ENCODE data around the gene EID1. TPM values are rescaled to one million over a fixed set of nuclear protein-coding genes. Genes with fewer than 3 reads are reported as not detected.

The EID1 gene
- total RNA-seq, 4 donors from 2014 or later, result 57.6 to 88.6 (median 84.7) TPM

- TF ChIP-seq EP300 (IDR thresholded peaks at IDR 0.05) (no peak), POLR2A (IDR thresholded peaks at IDR 0.05) (no peak), POLR2AphosphoS5 (IDR thresholded peaks at IDR 0.05) (no peak)
- TF ChIP-seq, protein P1, sequence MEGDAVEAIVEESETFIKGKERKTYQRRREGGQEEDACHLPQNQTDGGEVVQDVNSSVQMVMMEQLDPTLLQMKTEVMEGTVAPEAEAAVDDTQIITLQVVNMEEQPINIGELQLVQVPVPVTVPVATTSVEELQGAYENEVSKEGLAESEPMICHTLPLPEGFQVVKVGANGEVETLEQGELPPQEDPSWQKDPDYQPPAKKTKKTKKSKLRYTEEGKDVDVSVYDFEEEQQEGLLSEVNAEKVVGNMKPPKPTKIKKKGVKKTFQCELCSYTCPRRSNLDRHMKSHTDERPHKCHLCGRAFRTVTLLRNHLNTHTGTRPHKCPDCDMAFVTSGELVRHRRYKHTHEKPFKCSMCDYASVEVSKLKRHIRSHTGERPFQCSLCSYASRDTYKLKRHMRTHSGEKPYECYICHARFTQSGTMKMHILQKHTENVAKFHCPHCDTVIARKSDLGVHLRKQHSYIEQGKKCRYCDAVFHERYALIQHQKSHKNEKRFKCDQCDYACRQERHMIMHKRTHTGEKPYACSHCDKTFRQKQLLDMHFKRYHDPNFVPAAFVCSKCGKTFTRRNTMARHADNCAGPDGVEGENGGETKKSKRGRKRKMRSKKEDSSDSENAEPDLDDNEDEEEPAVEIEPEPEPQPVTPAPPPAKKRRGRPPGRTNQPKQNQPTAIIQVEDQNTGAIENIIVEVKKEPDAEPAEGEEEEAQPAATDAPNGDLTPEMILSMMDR (IDR thresholded peaks at IDR 0.05), result no peak
- H3K9me3 ChIP-seq, result no peaks in the 10 kb centered on the region
- no peak overlapping the region for H3K27ac ChIP-seq
Measured at GRCh38 chr15:48833526-48834239, 44.3 kb upstream of the EID1 start.

DNA sequence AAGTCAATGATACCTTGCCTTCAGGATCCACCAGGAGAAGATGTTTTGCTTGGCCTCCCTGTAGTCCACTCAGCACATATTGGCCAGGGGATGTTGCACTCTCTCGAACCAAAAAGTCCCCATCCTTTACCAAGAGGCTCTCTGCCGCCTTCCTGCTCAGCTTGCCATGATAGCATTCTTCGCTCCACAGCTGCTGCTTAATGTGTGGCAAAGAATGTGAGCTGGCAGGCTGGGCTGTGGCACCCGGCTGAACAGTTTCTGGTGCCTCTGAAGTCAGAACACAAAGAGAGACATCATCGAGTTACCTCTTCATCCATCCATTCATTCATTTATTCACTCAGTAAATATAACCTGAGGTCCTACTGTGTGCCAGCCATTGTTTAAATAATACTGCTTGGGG, 43.2 kb upstream of the EID1 start:
- H3K27me3 ChIP-seq, result no peaks in the 10 kb centered on the region
- H3K36me3 ChIP-seq, result no peaks in the 10 kb centered on the region
- DNase-seq (ENCODE audit: low spot score in 2 of 2), result no peak
- no peaks in the 10 kb centered on the region for H3K9me3 ChIP-seq
- H3K27ac ChIP-seq, result no peak overlapping the region
- H3K4me1 ChIP-seq, result no peaks in the 10 kb centered on the region
- TF ChIP-seq, protein P1 (IDR thresholded peaks at IDR 0.05), result no peak
- no peak for TF ChIP-seq POLR2AphosphoS5 (IDR thresholded peaks at IDR 0.05)
- TF ChIP-seq POLR2A (IDR thresholded peaks at IDR 0.05), result no peak
- no peak for TF ChIP-seq EP300 (IDR thresholded peaks at IDR 0.05)
- 85% methylated on average over 5 of the region's 5 CpGs for WGBS
- no peak overlapping the region for H3K4me3 ChIP-seq

More at GRCh38 chr15:48833526-48834239, 44.3 kb upstream of the EID1 start:
- Histone ChIP-seq H3K4me1 (peaks cover 5% of the 10 kb centered on the region), H3K4me3 (no peak overlapping the region), H3K27me3 (no peaks in the 10 kb centered on the region), H3K36me3 (no peaks in the 10 kb centered on the region)
- DNase-seq (ENCODE audit: low spot score in 2 of 2), result no peak

DNA sequence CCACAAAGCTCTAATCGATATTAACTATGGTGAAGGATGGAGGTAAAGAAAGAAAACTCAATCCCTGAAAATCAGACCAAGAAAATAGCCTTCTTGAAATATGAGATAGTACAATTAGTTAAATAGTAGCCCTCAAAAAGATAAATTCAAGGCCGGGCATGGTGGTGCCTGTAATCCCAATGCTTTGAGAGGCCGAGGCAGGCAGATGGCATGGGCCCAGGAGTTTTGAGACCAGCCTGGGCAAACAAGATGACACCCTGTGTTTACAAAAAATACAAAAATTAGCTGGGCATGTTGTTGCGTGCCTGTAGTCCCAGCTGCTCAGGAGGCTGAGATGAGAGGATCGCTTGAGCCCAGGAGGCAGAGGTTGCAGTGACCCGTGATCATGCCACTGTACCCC, 35.4 kb upstream of the EID1 start:
- H3K27ac ChIP-seq, result no peak overlapping the region
- TF ChIP-seq POLR2AphosphoS5 (IDR thresholded peaks at IDR 0.05) (no peak), POLR2A (IDR thresholded peaks at IDR 0.05) (no peak), EP300 (IDR thresholded peaks at IDR 0.05) (no peak)
- TF ChIP-seq, protein P1 (IDR thresholded peaks at IDR 0.05), result no peak
- H3K4me3 ChIP-seq, result no peak overlapping the region
- H3K9me3 ChIP-seq, result no peaks in the 10 kb centered on the region
- H3K27me3 ChIP-seq, result no peaks in the 10 kb centered on the region
- no peaks in the 10 kb centered on the region for H3K4me1 ChIP-seq
- no peak for DNase-seq (ENCODE audit: low spot score in 2 of 2)
- no peaks in the 10 kb centered on the region for H3K36me3 ChIP-seq
- 83% methylated on average over 6 of the region's 6 CpGs for WGBS

DNA sequence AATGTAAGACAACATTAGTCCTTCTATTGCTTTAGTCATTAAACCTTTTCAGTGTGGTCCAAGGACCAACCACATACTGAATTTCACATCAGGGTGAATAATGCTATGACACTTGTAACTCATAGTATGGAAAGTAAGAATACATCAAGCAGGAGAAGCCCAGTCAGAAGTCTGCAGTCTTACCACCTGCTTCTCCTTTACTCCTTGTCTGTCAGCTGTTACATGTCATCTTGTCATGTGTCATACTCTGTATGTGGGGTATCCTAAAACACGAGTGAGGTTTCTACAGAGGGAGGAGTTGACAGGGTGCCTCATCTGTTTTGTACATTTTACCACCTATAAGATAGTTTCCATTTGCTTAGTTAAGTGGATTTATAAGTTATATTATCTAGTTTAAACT, 32.8 kb upstream of the EID1 start:
- no peaks in the 10 kb centered on the region for H3K36me3 ChIP-seq
- no peak for TF ChIP-seq POLR2AphosphoS5 (IDR thresholded peaks at IDR 0.05)
- TF ChIP-seq, protein P1 (IDR thresholded peaks at IDR 0.05), result no peak
- no peak for TF ChIP-seq EP300 (IDR thresholded peaks at IDR 0.05)
- TF ChIP-seq POLR2A (IDR thresholded peaks at IDR 0.05), result no peak
- no peaks in the 10 kb centered on the region for H3K4me1 ChIP-seq
- H3K4me3 ChIP-seq, result no peak overlapping the region
- no peak overlapping the region for H3K27ac ChIP-seq
- no peak for DNase-seq (ENCODE audit: low spot score in 2 of 2)
- H3K27me3 ChIP-seq, result no peaks in the 10 kb centered on the region
- no peaks in the 10 kb centered on the region for H3K9me3 ChIP-seq
- WGBS, result 70% methylated on average over 1 of the region's 1 CpG

- peaks cover 5% of the 10 kb centered on the region for H3K4me1 ChIP-seq
- no peak overlapping the region for H3K4me3 ChIP-seq
- TF ChIP-seq POLR2AphosphoS5 (IDR thresholded peaks at IDR 0.05), result no peak
- no peak for TF ChIP-seq EP300 (IDR thresholded peaks at IDR 0.05)
- TF ChIP-seq POLR2A (IDR thresholded peaks at IDR 0.05), result no peak
- H3K27me3 ChIP-seq, result no peaks in the 10 kb centered on the region
- no peaks in the 10 kb centered on the region for H3K9me3 ChIP-seq
- 77% methylated on average over 2 of the region's 2 CpGs for whole genome bisulfite sequencing
- no peak for DNase-seq (ENCODE audit: low spot score in 2 of 2)
- no peak overlapping the region for H3K27ac ChIP-seq
- no peaks in the 10 kb centered on the region for H3K36me3 ChIP-seq
Measured at GRCh38 chr15:48850648-48851047, 27.3 kb upstream of the EID1 start.
